Left hindlimb (tissue), 1 donor: ENCODE results near the gene TNNI2.

ENCODE experiments used
- DNase-seq: peaks from one replicate; pipeline ENCODE4 v3.0.0-alpha.2; 2018

Gene TNNI2

GRCh38 chr11:1889941-1890855 is 51.4 kb downstream of the TNNI2 start:
- peak; percentile 28 for DNase-seq
